ENCODE measurements around the gene HORMAD2.
"Not testable (repeated sequence)": the region's sequence is repeated elsewhere in the genome, so short reads cannot be mapped to it uniquely, and the experiment has no call there.

HORMAD2 gene

GRCh38 chr22:30056015-30056414 is 24.2 kb upstream of the HORMAD2 start:
- TF ChIP-seq CTCF (conservative IDR thresholded peaks at IDR 0.05; ENCODE audit: low read length), result no peak
- no peak overlapping the region for H3K4me3 ChIP-seq (ENCODE audit: low read length)
- DNase-seq (ENCODE audit: low read depth), result peak; percentile 40

- no peak for TF ChIP-seq CTCF (conservative IDR thresholded peaks at IDR 0.05; ENCODE audit: low read length)
- no peak for DNase-seq (ENCODE audit: low read depth)
- no peak overlapping the region for H3K4me3 ChIP-seq (ENCODE audit: low read length)
Measured at GRCh38 chr22:30057375-30057774, 22.9 kb upstream of the HORMAD2 start.

- DNase-seq (ENCODE audit: low read depth); H3K4me3 ChIP-seq (ENCODE audit: low read length): not testable (repeated sequence)
Measured at GRCh38 chr22:30059346-30060020, 20.8 kb upstream of the HORMAD2 start.

GRCh38 chr22:30061094-30061493 is 19.2 kb upstream of the HORMAD2 start:
- H3K4me3 ChIP-seq (ENCODE audit: low read length); DNase-seq (ENCODE audit: low read depth): not testable (repeated sequence)

GRCh38 chr22:30062259-30062658 is 18.0 kb upstream of the HORMAD2 start:
- H3K4me3 ChIP-seq (ENCODE audit: low read length), result no peak overlapping the region
- no peak for DNase-seq (ENCODE audit: low read depth)
- TF ChIP-seq CTCF (conservative IDR thresholded peaks at IDR 0.05; ENCODE audit: low read length), result no peak

- DNase-seq (ENCODE audit: low read depth), result no peak
- no peak overlapping the region for H3K4me3 ChIP-seq (ENCODE audit: low read length)
- no peak for TF ChIP-seq CTCF (conservative IDR thresholded peaks at IDR 0.05; ENCODE audit: low read length)
Measured at GRCh38 chr22:30062950-30063349, 17.3 kb upstream of the HORMAD2 start.

GRCh38 chr22:30064172-30064571 is 16.1 kb upstream of the HORMAD2 start:
- DNase-seq (ENCODE audit: low read depth), result no peak
- TF ChIP-seq CTCF (conservative IDR thresholded peaks at IDR 0.05; ENCODE audit: low read length), result no peak

GRCh38 chr22:30073743-30074142 is 6.5 kb upstream of the HORMAD2 start:
- DNase-seq (ENCODE audit: low read depth), result no peak
- TF ChIP-seq CTCF (conservative IDR thresholded peaks at IDR 0.05; ENCODE audit: low read length), result no peak
- no peak overlapping the region for H3K4me3 ChIP-seq (ENCODE audit: low read length)

More at GRCh38 chr22:30064172-30064571, 16.1 kb upstream of the HORMAD2 start:
- no peak overlapping the region for H3K4me3 ChIP-seq (ENCODE audit: low read length)
